DMS53 treated with DMSO at 0.1 percent for 48 hours (cell line): ENCODE measurements around the gene PTPRG.

Experiments used
- DNase-seq: peaks from one replicate; lab custom pipeline; 2025; ENCODE audit not compliant: unreplicated experiment; lab: John Stamatoyannopoulos, UW

The PTPRG gene

DNA sequence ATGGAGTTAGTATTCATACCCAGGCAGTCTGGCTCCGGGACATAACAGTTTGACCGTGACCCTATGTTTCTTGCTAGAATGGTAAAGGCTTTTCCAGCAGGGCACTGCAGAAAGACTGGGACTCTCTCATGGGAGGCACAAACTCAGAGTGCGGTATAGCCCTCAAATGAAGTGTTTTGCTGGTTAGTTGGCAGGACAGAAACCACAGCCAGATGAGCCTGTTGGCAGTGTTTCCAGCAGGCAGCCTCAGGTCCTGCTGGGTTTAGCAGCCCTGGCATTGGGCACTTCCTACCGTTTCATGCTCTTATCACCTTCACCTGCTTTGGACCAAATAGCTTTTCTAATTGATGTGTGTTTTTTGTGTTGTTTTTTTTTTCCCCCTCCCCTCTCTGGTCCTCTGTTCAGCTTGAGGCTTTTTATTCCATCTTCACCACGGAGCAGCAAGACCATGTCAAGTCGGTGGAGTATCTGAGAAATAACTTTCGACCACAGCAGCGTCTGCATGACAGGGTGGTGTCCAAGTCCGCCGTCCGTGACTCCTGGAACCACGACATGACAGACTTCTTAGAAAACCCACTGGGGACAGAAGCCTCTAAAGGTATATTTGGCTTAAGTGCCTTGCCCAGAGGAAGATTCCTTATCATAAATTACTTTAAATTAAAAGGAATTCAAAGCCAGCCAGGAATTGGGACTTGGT lies 606.3 kb downstream of the PTPRG start:
- no peak for DNase-seq

DNA sequence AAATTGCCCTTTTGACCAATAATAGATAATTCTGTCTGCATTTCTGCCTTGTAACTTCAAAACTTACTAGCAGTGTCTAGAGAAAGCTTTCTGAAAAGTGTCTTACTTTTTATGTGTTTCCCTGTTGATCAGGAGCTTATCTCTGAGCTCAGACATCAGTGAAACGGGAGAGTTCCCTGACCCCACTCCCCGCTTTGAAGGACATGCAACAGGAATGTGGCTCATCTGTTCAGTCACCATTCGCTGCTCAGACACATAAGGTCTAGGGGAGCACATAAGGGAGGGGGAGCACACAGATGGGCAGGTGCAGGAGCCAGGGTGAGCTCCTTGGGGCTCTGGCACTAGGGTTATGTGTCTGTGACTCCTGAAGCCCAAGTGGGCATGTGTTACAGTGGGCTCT lies 607.0 kb downstream of the PTPRG start:
- DNase-seq = no peak

DNA sequence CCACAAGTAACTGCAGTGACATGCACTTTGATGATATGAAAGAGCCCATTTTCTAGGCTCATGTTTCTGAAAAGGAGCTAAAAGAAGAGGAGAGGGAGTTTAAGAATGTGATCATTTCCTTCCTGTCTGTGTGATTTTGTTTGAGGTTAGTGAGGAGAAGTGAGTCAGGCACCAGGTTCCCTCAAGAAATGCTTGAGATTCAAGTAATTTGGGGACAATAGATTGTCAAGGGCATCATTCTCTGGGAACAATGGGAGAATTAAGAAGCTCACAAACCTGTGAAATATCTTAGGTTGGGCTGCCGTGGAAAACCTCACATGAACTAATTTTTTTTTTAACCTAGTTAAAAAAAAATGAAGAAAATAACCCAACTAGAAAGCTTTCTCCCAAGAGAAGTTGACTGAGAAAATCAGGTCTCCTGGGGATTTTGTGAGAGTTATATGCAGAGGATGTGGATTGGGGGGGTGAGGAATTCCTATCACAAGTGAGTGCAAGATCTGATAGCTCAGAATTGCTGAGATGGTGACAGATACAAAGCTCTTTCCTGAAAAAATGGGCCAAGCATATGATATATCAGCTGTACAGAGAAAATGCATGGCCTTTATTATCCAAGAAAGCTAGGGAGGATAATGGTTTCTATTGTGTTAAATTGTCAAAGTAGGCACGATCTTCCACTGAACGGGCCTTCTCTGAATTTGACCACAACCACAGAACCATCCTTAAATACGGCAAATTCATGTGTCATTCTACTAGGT lies 608.7 kb downstream of the PTPRG start:
- no peak for DNase-seq

DNA sequence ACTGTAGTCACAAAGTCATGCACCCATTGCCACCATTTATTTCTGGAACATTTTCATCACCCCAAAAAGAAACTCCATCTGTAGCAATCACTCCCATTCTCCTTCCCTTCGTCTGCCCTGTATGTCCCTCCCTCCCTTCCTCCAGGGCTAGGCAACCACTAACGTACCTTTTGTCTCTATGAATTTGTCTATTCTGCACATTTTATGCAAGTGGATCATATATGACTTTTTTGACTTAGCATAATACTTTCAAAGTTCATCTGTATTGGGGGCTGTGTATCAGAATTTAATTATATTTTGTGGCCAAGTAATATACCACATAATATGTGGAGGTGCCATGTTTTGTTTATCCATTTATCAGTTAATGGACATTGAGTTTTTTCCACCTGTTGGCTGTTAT lies 610.4 kb downstream of the PTPRG start:
- DNase-seq = no peak

DNA sequence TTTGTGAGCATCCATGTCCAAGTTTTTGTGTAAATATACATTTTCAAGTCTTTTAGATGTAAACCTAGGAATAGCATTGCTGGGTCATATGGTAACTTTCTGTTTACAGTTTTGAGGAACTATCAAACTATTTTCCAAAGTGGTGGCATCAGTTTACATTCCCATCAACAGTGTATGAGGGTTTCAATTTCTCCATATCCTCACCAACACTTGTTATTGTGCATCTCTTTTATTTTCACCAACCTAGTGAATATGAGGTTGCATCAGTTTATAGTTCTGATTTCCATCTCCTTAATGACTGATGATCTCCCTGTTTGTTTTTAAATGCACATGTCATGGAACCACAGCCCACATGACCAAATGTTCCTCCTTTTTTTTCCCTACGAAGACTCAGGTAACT lies 610.8 kb downstream of the PTPRG start:
- no peak for DNase-seq

DNA sequence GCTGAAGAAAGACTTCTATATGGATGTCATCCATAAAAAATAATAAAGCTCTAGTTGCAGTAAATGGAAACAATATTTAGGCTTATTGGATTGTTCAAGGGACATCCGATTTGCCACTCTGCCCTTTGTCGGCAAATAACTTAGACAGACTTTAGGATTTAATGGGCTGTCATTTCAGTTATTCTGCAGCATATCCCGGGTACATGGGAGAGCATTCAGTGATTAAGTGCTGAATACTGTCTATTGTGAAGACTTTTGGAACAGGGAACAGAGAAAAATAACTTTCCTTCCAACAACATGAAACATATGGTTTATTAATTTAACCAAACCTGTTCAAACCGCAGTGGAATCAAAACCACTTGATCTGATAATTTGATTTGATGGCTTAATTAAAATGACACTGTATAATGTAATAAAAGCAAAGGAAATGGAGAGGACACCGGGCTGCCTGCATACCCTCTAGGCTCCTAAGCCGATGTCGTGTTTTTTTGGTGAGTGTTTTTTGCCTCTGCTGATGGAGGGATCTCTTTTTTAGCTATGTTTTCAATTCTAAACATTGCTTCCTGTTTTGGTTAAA lies 612.7 kb downstream of the PTPRG start:
- DNase-seq = no peak

DNA sequence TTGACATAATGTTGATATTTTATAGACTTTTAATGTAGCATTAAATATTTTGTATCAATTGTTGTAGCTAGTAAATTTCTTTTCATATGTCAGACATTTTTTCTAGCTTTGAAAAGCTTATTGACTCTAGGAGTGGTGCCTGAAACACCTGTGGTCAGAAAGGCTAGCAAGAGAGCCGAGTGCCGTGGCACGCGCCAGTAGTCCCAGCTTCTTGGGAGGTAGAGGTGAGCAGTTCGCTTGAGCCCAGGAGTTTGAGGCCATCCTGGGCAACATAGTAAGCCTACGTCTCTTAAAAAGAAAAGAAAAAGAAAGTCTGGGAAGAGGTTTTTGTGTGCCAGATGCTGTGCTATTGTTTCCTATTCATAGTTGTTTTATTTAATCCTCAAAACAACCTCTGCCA lies 613.8 kb downstream of the PTPRG start:
- DNase-seq = no peak

DNA sequence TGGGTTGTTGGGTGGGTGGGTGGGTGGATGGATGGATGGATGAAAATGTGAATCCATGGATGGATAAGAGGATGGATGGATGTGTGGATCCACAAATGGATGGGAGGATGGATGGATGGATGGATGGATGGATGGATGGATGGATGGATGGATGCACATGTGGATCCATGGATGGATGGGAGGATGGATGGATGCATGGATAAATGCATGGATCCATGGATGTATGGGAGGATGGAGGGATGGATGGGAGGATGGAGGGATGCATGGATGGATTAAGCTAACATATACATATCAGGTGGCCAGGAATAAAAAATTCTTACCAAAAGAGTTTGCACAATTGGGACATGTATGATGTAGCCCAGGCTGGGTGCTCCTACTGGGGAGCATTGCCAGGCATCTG lies 616.7 kb downstream of the PTPRG start:
- DNase-seq = no peak

DNA sequence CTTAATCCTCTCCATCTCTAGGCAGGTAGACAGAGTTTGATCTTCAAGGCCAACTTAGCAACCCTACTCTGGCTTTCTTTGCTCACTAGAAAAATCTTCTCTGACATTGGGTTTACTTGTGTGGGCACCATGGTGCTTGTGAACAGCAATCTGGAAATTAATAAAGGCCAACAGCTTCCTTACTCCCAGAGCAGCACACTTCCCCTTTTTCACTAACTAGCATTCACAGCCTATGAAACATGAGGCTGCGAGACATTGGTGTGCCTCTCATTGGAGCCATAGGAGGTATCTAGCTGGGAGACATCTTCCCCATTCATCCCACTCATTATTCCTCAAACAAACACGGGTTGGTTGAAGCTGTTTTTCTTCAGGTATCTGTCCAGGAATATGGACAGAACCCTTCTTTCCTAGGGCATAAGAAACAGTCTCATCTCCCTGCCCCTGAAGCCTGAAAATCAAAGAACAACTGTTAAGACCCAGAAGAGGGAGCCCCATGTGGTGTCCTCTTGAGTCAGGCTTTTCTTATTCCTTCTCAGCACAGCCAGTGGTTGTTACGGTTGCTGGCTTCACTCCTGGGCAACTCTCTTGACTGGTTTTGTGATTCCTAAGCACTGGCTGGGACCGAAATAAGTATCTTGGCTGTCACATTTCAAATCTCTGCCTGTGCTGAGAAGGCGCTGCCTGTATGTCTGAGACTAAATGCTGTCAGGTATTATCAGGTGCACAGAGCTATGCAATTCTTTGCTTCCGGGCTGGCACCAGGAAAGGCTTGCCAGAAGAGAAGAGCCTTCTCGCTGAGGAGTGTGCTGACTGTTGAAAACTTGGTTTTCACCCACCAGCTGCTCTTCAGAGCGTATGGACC lies 617.6 kb downstream of the PTPRG start:
- DNase-seq = no peak

DNA sequence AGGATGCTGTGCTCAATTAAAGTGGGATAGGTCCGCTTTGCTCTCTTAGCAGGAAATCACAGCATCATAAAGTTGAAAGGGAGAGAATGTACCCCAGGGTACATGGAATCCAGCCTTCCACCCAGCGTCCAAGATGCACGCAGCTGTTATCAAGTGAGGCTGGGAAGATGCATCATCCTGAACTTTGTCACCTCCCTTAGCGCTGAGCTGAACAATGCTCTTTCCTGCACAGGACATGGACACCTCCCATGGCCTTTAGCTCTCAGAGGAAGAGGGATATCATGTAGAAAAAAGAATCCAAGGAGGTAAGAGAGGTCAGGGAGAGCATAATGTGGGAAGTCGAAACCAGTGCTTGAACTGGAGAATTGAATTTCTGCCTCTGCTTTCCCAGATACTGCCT lies 619.1 kb downstream of the PTPRG start:
- DNase-seq = no peak

DNA sequence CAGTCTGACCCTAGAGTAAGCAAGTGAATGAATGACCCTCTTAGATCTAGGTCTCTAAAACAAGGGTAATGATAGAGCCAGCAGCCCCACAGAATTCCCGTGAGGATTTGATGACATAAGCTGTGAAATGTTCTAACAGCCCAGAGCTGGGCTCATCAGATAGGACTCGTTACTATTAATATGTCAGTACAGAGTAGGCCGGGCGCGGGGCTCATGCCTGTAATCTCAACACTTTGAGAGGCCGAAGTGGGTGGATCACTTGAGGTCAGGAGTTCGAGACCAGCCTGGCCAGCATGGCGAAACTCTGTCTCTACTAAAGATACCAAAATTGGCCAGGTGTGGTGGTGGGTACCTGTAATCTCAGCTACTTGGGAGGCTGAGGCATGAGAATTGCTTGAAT lies 621.7 kb downstream of the PTPRG start:
- no peak for DNase-seq

DNA sequence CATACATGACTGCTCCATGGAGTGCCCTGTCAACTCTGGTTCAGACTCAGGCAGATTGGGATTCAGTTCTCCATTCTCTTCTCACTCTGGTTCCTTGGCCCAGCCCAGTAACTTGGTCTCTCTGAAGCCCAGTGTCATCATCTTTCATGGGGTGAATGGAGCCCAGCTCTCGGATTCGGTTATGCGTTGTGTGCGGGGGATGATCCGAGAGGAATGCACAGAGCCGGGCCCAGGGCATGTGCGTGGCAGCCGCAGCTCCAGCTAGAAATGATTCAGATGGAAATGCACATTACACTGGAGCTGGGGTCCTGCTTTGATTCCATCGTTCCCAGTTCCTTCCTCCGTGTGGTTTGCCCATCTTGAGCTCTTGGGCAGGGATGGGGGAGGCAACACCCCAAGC lies 622.6 kb downstream of the PTPRG start:
- DNase-seq = no peak

DNA sequence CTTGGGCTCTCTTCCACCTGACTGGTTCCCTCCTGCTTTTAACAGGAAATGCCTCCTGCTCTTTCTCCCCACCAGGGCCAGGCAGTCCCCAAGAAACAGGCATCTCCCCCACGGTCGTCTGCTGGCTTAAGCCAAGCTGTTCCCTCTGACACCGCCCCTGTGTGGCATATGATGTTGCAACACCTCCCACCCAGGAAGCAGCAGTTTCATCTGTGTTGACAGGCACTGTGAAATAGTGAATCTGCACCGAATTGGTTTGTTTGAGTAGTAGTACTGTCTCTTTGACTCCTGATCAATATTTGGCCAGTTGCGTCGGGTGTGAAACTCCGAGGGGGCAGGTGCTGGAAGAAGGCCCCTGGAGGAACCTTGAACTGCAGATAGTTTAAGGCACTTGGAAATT lies 623.2 kb downstream of the PTPRG start:
- DNase-seq = no peak

DNA sequence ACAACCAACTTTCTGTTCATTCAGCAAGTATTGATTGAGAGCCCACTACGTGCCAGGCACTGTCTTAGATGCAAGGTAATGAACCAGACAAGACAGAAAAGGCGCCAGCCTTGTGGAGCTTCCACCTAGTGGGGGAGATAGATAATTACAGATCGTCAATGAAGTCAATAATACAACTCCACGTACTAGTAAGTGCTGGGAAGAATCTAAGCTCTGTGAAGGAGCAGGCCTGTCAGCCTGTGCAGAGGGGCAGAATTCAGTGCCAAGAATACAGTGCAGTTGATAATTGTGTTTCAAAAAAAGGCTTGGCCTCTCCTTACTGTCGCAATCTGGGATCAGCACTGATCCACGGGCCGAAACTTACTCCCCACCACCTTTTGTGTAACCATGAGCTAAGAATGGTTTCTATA lies 625.7 kb downstream of the PTPRG start:
- no peak for DNase-seq

DNA sequence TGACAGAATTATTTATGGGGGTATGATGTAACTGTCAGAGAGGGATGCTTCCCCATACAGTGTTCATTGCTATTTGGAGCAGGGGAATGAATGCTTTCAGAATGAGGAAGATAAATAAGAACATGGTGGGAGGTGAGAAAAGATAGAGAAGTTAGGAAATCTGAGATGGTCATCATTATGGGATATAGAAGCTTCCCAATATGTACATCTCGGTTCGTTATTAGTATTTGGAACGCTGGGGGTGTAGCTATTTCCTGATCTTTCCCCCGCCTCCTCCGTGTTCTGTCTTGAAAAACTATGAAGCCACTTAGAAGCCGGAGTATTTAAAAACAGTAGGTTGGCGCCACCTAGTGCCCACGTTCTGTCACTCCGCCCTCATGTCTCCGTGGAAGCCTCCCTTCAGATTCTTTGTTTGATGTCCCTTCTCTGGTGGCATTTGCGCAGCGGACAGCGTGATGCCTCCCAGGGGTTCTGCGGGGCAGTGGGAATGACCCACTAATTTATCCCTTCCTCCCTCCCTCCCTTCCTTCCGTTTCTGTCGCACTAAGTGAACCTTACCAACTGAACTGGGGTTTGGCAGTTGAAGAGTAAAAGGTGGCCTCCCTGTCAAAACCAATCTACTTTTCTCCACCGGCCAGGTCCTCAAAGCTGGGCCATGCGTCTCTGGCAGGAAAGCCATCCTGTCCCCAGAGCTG lies 627.5 kb downstream of the PTPRG start:
- DNase-seq = peak; percentile 13

DNA sequence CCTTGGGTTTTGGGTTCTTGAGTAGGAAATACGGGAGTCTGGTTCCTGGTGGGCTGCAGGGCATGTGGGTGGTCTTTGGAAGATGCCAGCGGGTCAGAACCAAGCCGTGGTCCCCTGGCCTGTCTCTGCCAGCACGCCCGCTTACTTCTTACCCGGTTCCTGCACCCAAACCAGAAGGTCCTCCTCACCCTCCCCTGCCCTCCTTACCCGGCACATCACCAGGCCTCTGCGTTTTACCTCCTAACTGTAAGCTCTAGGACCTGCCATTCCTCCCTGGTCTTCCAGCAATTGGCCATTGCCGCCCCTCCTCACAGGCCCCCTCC lies 628.0 kb downstream of the PTPRG start:
- no peak for DNase-seq

DNA sequence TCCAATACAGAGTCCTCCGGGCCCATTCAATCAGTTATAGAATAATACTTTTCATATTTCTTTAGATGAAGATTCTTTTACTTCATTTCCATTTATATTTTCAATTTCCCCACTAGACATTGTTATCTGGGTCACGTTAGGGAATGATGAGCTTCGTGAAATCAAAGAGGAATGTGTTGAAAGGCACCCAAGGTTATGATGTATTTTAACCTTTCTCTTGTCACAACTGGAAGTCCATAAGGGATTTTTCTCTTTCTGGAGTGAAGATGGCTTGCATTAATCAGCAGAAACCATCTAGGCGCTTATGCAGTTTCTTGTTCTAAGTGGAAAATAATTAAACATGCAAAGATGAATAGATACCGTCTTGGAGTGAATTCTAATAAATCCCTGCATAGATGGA lies 631.5 kb downstream of the PTPRG start:
- DNase-seq = no peak

DNA sequence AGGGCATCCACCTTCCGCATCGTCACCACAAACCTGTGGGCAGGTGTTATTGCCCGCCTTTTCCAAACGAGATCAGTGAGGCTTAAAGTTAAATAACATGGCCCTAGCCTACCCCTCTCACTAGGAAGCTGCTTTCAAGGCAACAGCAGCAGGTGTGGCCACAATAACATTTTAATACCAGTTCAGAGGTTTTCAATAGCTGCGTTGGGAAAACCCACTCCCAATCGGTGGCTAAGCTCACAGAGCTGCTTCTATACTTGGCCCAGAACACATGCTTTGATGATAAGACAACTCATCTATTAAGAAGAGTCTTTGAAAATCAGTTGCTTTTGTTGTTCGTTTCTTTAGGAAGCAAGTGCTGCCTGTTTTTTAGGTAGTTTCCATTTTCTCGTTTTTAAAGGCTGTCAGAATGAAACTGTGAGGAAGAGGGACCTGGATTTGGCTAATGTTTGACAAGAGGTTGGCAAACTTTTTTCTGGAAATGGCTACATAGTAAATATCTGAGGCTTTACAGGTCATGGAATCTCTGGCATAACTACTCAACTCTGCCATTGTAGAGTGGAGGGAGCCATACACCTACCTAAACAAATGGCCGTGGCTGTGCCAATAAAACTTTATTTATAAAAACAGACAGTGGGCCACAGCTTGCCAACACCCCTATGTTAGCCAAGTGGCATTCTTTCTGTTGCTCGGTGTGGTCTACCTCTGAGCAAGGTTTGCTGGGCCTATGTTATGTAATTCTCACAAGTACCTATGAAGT lies 632.4 kb downstream of the PTPRG start:
- DNase-seq = no peak

DNA sequence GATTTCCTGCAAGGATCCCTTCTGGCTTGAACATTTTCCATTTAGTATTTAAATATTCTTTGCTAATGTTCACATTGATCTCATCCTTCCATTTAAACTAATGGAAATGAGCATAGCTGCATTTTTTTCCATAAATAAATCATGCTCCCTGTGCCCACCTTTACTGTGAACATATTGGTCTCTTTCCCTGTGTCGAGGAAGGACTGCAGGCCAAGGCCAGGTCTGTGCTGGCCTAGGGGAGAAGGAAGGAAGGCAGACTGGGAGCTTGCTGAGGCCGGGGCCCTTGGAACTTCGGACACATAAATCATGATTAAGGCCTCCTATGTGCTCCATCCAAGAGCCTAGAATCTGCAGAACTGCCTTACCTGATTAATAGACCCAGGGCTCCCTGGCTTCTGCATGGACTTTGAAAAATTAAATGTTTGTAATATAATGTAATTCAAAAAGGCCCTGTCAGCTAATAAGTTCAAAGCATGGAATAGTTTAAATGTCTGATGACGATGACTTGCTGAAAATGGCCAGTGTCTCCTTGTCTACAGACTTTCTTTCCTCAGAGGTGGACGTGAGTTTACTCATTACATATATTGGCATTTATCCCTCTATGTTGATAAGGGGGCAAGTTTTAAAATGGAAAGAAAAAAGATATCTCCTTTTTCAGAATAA lies 636.1 kb downstream of the PTPRG start:
- no peak for DNase-seq

DNA sequence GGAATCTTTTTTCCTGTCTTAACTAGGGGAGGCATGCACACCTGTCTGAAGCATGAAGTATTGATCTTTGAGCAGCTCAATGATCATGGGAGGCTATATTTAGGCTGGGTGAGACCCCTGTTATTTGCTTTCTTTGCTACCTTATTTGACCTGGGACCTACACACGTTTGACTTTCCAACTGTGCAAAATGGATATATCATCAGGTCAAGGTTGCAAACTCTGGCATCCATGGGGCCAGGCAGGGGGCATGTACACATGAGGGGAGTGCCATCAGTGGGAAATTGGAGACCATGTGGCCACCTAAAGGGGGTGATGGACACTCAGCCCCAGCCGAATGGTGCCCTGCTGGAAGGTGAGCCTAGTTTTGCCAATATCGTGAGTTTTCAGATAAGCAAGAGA lies 637.8 kb downstream of the PTPRG start:
- no peak for DNase-seq
